ENCODE results near the gene GZMH.

- TF ChIP-seq POLR2A (IDR thresholded peaks at IDR 0.05; ENCODE audit: low read length) (no peak), GATA1 (IDR thresholded peaks at IDR 0.05; ENCODE audit: low read depth, low read length) (no peak)
Observed at GRCh38 chr14:24576182-24576581, 33.3 kb downstream of the GZMH start, which contains the start of gene CTSG.

All from erythroblast (primary cell).